GM23248 (cell line): ENCODE data around the gene ANKS6. TPM values are rescaled to one million over a fixed set of nuclear protein-coding genes. Genes with fewer than 3 reads are reported as not detected.

ENCODE experiments used
- DNase-seq: peaks from one replicate; pipeline ENCODE4 v3.0.0-alpha.2; 2015
- H2AFZ ChIP-seq: fragments of 200-600 bp; sonication (generic); 2 replicates; pipeline ENCODE4 v1.6.1; 2016; ENCODE audit warnings: antibody characterized with exemption
- H3F3A ChIP-seq: fragments of 200-600 bp; sonication (generic); 2 replicates; pipeline ENCODE4 v1.6.1; 2016; ENCODE audit warnings: mild to moderate bottlenecking, antibody characterized with exemption, mixed run types; ENCODE audit not compliant: insufficient read depth
- H3K27ac ChIP-seq: fragments of 200-600 bp; sonication (generic); 2 replicates; pipeline ENCODE4 v1.5.1; 2016; ENCODE audit warnings: mild to moderate bottlenecking
- H3K27me3 ChIP-seq: fragments of 200-600 bp; sonication (generic); replicated peaks from 2 replicates; pipeline ENCODE4 v1.6.1; 2016; ENCODE audit warnings: mild to moderate bottlenecking; ENCODE audit not compliant: insufficient read depth
- H3K36me3 ChIP-seq: fragments of 200-600 bp; sonication (generic); 2 replicates; pipeline ENCODE4 v1.6.1; 2016; ENCODE audit warnings: low read depth, mild to moderate bottlenecking
- H3K4me1 ChIP-seq: fragments of 200-600 bp; sonication (generic); 2 replicates; pipeline ENCODE4 v1.6.1; 2016; ENCODE audit warnings: mild to moderate bottlenecking; ENCODE audit not compliant: insufficient read depth
- H3K4me2 ChIP-seq: fragments of 200-600 bp; sonication (generic); one replicate; pipeline ENCODE4 v1.6.1; 2016; ENCODE audit warnings: mild to moderate bottlenecking; ENCODE audit not compliant: unreplicated experiment
- H3K4me3 ChIP-seq: fragments of 200-600 bp; sonication (generic); 2 replicates; pipeline ENCODE4 v1.5.1; 2016; ENCODE audit warnings: mild to moderate bottlenecking
- H3K79me2 ChIP-seq: fragments of 200-600 bp; sonication (generic); 2 replicates; pipeline ENCODE4 v1.6.1; 2016; ENCODE audit warnings: mild to moderate bottlenecking; ENCODE audit not compliant: insufficient read depth
- H3K9ac ChIP-seq: fragments of 200-600 bp; sonication (generic); 2 replicates; pipeline ENCODE4 v1.6.1; 2016; ENCODE audit warnings: mild to moderate bottlenecking
- H3K9me2 ChIP-seq: fragments of 200-600 bp; sonication (generic); 2 replicates; pipeline ENCODE4 v1.6.1; 2016; ENCODE audit warnings: mixed run types, mild to moderate bottlenecking, moderate library complexity; ENCODE audit not compliant: insufficient read depth
- H3K9me3 ChIP-seq: fragments of 200-600 bp; sonication (generic); one replicate; pipeline ENCODE4 v1.6.1; 2017; ENCODE audit warnings: low read depth
- H4K20me1 ChIP-seq: fragments of 200-600 bp; sonication (generic); 2 replicates; pipeline ENCODE4 v1.6.0; 2016; ENCODE audit not compliant: insufficient read depth
- EZH2 ChIP-seq: fragments of 200-600 bp; sonication (generic); IDR thresholded peaks from 2 replicates; pipeline ENCODE4 v1.6.1; 2018; ENCODE audit warnings: antibody characterized with exemption, mild to moderate bottlenecking; ENCODE audit not compliant: insufficient read depth, poor library complexity, severe bottlenecking
- EZH2phosphoT487 ChIP-seq: fragments of 200-600 bp; sonication (generic); IDR thresholded peaks from 2 replicates; pipeline ENCODE4 v1.6.1; 2018; ENCODE audit warnings: antibody characterized with exemption, moderate library complexity, mild to moderate bottlenecking, low read depth; ENCODE audit not compliant: insufficient read depth
- whole genome bisulfite sequencing, 2 experiments: methylation state at CpG; one replicate each; pipeline ENCODE4 v1.1.6; 2015 to 2017; ENCODE audit warnings: low lambda C conversion rate in 2 of 2, low coverage in 1 of 2; ENCODE audit errors: missing lambda C conversion rate in 2 of 2; 5-methylcytosine and 5-hydroxymethylcytosine counted together
- in situ Hi-C: fragments of 300-500 bp; cut with MboI; formaldehyde crosslinking; loops from 2 replicates; pipeline ENCODE4 v1.15.0; 2020
- polyA plus RNA-seq: library from polyadenylated mRNA; unstranded; fragments of >200 nt; fragmentation: Nextera tagmentation; extraction: Ambion mirVana; gene quantifications from 2 replicates; pipeline ENCODE4 v1.2.1, GENCODE V29; 2016
- total RNA-seq: library from RNA; depleted of rRNA; stranded (reverse); fragments of >200 nt; shearing (Covaris generic); gene quantifications from 2 replicates; pipeline ENCODE4 v1.2.3, GENCODE V29; 2014

ANKS6 gene
- total and polyA plus RNA-seq, 2 experiments from 2014 or later: 7.1 to 26.4 TPM

DNA sequence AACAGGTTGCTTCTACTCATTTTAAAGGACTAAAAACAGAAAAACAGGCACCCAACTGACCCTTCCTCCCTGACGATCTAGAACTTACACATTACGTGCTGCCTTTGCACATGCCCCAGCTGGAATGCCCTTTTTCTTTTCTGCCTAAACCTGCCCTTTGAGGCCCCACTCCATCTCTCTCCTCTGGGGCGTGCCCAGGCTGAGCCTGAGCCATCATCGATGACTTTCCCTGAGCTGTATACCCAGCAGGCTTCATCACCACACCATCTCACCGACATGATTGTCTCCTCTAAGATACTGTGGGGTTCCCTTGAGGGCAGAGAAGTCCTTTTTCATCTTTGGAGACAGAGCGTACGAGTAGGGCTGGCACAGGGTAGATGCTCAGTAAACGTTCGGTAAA is 63.6 kb downstream of the ANKS6 start:
- Histone ChIP-seq H3K27ac (no peak overlapping the region), H3F3A (no peaks in the 10 kb centered on the region), H3K4me1 (no peaks in the 10 kb centered on the region), H3K9me3 (no peaks in the 10 kb centered on the region), H2AFZ (no peak overlapping the region), H3K4me2 (no peak overlapping the region), H3K27me3 (no peaks in the 10 kb centered on the region), H3K9me2 (no peaks in the 10 kb centered on the region), H4K20me1 (no peaks in the 10 kb centered on the region), H3K79me2 (no peaks in the 10 kb centered on the region), H3K4me3 (no peak overlapping the region), H3K9ac (no peak overlapping the region), H3K36me3 (no peaks in the 10 kb centered on the region)
- 97 to 99% methylated on average over 9 of the region's 9 CpGs for WGBS, 2 experiments
- in situ Hi-C loops: no loop called here
- no peak for DNase-seq
- TF ChIP-seq EZH2 (no peak), EZH2phosphoT487 (no peak)

DNA sequence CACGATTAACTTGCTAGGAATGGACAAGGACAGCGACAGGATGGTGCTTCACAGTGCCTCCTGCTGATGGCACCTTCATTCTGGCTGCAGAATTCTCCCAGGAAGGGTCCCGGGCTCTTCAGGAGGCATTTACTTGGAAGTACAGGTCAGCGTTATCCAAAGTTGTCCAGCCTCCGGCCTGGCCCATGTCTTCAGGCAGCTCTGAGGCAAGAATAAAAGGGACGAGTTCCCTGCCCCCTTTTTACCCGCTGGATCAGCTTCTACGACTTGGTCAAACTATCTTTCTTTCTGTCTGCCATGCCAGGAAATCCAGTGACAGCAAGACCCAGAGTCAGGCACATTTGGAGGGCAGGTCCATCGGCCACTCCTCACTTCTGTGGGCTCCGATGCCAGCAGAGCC is 64.3 kb downstream of the ANKS6 start:
- DNase-seq: no peak
- WGBS, 2 experiments: 77 to 85% methylated on average over 10 of the region's 10 CpGs
- TF ChIP-seq EZH2: no peak
- TF ChIP-seq EZH2phosphoT487: no peak
- Histone ChIP-seq H3K9me3 (no peaks in the 10 kb centered on the region), H3K79me2 (no peaks in the 10 kb centered on the region), H3K4me2 (no peak overlapping the region), H3K27me3 (no peaks in the 10 kb centered on the region), H3K9me2 (no peaks in the 10 kb centered on the region), H4K20me1 (no peaks in the 10 kb centered on the region), H2AFZ (no peak overlapping the region), H3K4me3 (no peak overlapping the region), H3K4me1 (peaks cover 2% of the 10 kb centered on the region), H3K9ac (no peak overlapping the region), H3K36me3 (no peaks in the 10 kb centered on the region), H3K27ac (no peak overlapping the region), H3F3A (no peaks in the 10 kb centered on the region)
- in situ Hi-C loops: no loop called here

DNA sequence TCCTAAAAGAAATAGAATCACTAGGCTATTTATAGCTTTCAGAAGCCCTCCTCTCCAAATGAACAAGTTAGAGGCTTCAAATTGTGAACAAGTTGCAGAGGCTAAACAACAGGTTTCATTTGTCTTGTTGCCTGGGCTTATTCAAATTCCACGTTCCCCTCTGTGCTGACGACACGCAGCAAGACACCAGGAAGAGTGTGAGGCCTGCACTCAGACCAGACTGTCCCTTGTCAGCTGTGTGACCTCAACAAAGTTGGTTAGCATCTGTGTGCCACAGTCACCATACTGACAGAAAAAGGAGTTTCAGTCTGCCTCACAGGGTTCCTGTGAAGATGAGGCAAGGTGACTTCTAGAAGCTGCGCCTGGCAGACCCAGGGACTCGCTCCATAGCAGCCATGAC is 65.5 kb downstream of the ANKS6 start:
- Histone ChIP-seq H3K9me3 (no peaks in the 10 kb centered on the region), H3K4me1 (peaks cover 9% of the 10 kb centered on the region), H2AFZ (no peak overlapping the region), H3K9me2 (no peaks in the 10 kb centered on the region), H3K79me2 (no peaks in the 10 kb centered on the region), H3K9ac (no peak overlapping the region), H3K4me3 (no peak overlapping the region), H3K27me3 (peaks cover 3% of the 10 kb centered on the region; the same call in 1 of the 2 replicates), H3F3A (peaks cover 5% of the 10 kb centered on the region; the same call in 1 of the 2 replicates), H4K20me1 (no peaks in the 10 kb centered on the region), H3K27ac (no peak overlapping the region), H3K36me3 (no peaks in the 10 kb centered on the region), H3K4me2 (no peak overlapping the region)
- 77% methylated on average over 5 of the region's 5 CpGs for WGBS, 2 experiments
- in situ Hi-C loops: no loop called here
- TF ChIP-seq EZH2 (no peak), EZH2phosphoT487 (no peak)
- no peak for DNase-seq

DNA sequence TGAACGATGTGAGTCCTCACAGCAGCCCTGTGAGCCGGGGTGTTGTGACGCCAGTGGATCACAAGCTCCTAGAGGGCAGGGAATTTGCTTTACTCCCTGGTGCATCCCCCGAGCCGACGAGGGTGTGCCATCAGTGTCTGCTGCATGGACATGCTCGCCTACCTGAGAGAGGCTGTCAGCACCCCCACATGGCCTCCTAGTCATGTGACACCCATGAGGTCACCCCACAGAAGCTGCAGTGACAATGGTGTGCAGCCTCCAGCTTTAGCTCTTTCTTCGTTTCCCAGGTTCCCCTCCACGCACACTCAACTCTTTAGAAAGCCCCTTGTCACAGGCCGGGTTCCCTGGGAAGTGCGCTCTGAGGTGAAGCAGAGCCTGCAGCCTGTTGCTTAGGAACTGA is 67.9 kb downstream of the ANKS6 start:
- in situ Hi-C loops: no loop called here
- Histone ChIP-seq H3K27me3 (peaks cover 12% of the 10 kb centered on the region; the same call in 1 of the 2 replicates), H3K27ac (no peak overlapping the region), H3K4me1 (peaks cover 9% of the 10 kb centered on the region), H2AFZ (no peak overlapping the region), H3K4me3 (no peak overlapping the region), H3K4me2 (no peak overlapping the region), H4K20me1 (no peaks in the 10 kb centered on the region), H3K9me2 (no peaks in the 10 kb centered on the region), H3K79me2 (no peaks in the 10 kb centered on the region), H3K9me3 (no peaks in the 10 kb centered on the region), H3K36me3 (no peaks in the 10 kb centered on the region), H3F3A (peaks cover 5% of the 10 kb centered on the region; the same call in 1 of the 2 replicates), H3K9ac (no peak overlapping the region)
- no peak for TF ChIP-seq EZH2
- TF ChIP-seq EZH2phosphoT487: no peak
- DNase-seq: no peak
- WGBS, 2 experiments: 74 to 83% methylated on average over 11 of the region's 11 CpGs

DNA sequence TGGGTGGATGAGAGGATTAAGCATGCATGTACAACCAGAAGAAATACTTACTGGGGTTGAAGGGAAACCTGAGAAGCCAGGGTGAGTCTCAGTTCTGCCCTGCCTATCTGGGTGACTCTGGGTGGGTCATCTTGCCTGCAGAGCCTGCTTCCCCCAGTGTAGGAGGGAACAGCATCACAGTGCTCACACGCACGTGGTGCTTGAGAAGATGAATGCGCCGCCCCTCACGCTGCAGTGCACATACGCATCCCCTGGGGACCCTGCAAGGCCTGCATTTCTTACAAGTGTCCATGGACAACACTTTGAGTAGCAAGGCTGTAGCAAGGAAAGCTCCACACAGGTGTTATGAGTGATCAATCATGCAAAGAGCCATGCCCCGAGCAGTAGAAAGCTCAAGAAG is 68.9 kb downstream of the ANKS6 start:
- H3K4me3 ChIP-seq: no peak overlapping the region
- peaks cover 12% of the 10 kb centered on the region; the same call in 1 of the 2 replicates for H3K27me3 ChIP-seq
- peaks cover 5% of the 10 kb centered on the region; the same call in 1 of the 2 replicates for H3F3A ChIP-seq
- in situ Hi-C loops: no loop called here
- no peak overlapping the region for H3K4me2 ChIP-seq
- no peak overlapping the region for H2AFZ ChIP-seq
- whole genome bisulfite sequencing, 2 experiments: 39 to 45% methylated on average over 7 of the region's 7 CpGs
- no peaks in the 10 kb centered on the region for H3K9me2 ChIP-seq
- no peak overlapping the region for H3K9ac ChIP-seq
- H3K9me3 ChIP-seq: no peaks in the 10 kb centered on the region
- no peaks in the 10 kb centered on the region for H3K79me2 ChIP-seq
- H3K36me3 ChIP-seq: no peaks in the 10 kb centered on the region
- TF ChIP-seq EZH2phosphoT487: no peak
- TF ChIP-seq EZH2: no peak
- no peak overlapping the region for H3K27ac ChIP-seq
- no peak for DNase-seq
- H3K4me1 ChIP-seq: peaks cover 9% of the 10 kb centered on the region
- no peaks in the 10 kb centered on the region for H4K20me1 ChIP-seq
